SIG-M5 treated with dmso at 0.1 percent for 504 hours (cell line): ENCODE measurements around the gene ACOX3.
"Not testable (repeated sequence)": the region's sequence is repeated elsewhere in the genome, so short reads cannot be mapped to it uniquely, and the experiment has no call there.

Source experiments
- DNase-seq: peaks from one replicate; lab custom pipeline; 2025; ENCODE audit not compliant: unreplicated experiment; lab: John Stamatoyannopoulos, UW

ACOX3 gene

DNA sequence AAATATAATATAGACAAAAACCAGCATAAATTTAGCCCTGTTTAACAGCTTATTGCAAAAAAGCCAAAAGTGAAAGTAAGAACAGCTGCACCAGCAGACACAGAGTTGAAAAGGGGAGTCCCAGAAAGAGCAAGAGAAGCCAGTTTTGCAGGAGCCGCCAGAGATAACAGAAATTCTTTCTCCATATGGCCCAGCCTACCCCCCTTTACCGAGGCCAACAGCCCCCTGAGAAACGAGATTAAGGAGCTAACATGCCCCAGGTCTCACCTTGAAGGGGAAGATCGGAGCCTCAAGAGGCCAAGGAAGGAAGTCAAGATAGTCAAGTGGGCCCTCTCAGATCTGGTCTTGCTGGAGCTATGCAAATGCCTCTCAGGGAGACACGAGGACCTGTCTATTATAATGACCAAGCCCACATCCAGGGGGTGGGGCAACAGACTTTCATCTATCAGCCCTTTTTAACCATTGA lies 4.8 kb downstream of the ACOX3 start:
- no peak for DNase-seq

DNA sequence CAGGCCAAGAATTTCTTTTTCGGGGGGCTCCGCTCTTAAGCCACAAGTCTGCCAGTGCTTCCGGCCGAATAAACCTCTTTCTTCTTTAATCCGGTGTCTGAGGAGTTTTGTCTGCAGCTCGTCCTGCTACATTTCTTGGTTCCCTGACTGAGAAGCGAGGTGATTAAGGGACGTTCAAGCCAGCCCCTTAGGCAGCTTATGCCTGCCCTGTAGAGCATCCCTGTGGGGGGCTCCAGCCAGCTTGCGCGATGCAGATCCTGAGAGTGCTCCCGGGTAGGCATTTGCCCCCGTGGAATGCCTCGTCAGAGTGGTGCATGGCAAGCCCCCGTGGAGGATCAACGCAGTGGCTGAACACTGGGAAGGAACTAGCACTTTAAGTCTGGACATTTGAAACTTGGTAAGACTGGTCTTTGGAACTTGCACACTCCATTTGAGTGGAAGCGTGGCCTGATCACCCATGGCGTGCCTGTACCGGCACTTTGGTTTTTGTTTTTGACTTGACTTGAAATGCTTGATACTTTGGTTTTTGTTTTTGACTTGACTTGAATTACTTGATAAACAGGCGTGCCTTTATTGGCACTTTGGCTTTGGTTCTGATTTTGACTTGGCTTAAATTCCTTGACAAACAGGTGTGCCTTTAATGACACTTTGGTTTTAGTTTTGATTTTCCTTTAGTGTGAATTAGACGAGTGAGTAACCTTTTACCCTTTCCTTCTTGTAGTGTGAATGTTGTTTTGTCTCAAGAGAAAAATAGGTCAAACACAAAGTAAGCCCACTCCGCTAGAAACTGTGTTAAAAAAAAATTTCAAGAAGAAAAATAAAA lies 6.1 kb downstream of the ACOX3 start:
- no peak for DNase-seq

- DNase-seq = no peak
Observed at GRCh38 chr4:8433136-8433535, 7.4 kb downstream of the ACOX3 start.

DNA sequence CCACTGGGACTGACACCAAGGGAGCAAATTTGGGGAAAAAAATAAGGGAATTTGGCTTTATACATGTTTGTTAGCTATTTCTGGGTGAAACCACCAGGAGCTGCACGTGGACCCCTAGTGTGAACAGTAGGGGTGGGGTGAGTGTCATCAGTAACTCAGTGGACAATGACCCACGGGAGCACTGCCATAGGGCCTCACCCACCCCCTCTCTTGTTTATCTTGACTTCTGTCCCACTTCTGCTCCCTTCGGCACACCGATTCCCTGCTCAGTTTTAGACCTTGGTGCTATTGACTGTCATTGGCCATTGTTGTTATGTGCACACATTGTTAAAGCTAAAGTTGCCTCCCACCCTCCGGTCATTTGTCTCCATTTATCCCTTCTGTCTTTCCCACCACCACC lies 9.0 kb downstream of the ACOX3 start:
- no peak for DNase-seq

GRCh38 chr4:8428288-8429097 lies 12.0 kb downstream of the ACOX3 start:
- peak; percentile 65 for DNase-seq

DNA sequence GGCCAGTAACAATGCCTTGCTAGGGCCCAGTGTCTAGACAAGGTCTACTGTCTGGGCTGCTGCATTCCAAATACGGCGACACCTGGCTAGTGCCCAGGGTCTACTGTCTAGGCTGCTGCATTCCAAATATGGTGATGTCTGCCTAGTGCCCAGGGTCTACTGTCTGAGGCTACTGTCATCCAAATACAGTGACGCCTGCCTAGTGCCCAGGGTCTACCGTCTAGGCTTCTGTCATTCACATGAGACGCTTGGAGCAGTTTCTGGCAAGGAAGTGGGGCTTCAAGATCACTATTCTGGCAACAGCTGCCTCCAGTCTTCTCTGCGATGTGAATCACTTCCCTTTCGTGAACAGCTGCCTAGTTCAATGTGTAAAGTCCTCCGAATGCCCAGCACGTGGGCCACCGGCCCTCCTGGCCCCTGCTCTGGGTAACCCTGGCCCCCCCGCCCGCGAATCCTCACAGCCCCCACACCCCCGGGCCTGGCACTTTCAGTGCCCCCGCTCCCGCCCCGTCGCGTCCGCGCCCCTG lies 12.7 kb downstream of the ACOX3 start:
- peak; percentile 71 for DNase-seq

- no peak for DNase-seq
Observed at GRCh38 chr4:8427262-8427661, 13.3 kb downstream of the ACOX3 start.

DNA sequence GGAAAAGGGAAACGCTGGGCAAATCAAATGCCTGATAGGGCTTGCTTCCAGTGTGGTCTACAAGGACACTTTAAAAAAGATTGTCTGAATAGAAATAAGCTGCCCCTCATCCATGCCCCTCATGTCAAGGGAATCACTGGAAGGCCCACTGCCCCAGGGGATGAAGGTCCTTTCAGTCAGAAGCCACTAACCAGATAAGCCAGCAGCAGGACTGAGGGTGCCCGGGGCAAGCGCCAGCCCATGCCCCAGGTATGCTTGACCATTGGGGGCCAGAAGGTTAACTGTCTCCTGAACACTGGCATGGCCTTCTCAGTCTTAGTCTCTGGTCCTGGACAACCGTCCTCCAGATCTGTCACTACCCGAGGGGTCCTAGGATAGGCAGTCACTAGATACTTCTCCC lies 17.7 kb downstream of the ACOX3 start:
- no peak for DNase-seq

DNA sequence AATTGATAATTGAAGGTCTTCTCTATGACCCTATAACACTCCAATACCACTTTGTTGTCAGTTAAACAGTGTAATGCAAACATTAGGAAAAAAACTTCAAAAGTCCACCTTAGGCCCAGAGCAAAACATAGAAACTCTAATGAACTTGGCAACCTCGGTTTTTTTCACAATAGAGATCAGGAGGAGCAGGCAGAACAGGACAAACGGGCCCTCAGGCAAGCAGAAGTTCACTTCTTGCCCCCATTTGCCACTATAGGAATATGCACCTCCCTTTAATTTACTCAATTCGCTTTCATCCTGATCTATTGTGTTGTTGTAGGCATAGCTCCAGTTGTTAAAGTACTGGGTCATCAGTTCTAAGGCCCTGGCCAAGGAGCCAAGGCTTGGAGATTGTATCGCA lies 18.2 kb downstream of the ACOX3 start:
- DNase-seq = peak; percentile 37

GRCh38 chr4:8420151-8420550 lies 20.4 kb downstream of the ACOX3 start:
- not testable (repeated sequence) for DNase-seq

DNA sequence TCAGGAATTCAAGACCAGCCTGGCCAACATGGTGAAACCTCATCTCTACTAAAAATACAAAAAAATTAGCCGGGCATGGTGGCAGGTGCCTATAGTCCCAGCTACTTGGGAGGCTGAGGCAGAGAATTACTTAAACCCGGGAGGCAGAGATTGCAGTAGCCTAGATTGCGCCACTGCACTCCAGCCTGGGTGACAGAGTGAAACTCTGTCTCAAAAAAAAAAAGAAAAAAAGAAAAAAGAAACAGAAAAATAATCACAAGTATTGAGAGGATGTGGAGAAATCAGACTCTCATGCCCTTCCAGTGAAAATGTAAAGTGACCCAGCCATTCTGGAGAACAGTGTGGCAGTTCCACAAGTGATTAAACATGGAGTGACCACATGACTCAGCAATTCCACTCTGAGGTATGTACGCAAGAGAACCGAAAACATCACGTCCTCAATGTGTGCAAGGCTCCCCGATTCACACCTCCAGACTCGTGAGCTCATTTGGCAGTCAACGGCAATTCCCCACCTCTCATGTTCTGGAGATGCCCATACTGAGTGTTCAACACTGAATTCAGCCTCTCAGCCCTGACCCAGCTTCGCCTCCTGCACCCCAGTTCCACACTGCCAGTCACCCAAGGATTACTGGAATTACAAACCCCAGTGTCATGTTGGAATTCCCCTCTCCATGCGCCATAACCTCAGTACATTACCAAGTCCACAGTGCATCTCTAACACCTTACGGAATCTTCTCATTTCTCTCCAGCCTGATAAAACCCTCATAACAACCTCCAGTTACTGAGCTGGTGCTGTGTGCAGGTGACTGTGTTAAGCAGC lies 21.1 kb downstream of the ACOX3 start:
- peak; percentile 12 for DNase-seq

GRCh38 chr4:8417071-8417614 lies 23.4 kb downstream of the ACOX3 start:
- no peak for DNase-seq

GRCh38 chr4:8414377-8414776 lies 26.1 kb downstream of the ACOX3 start:
- DNase-seq = no peak

- DNase-seq = no peak
Observed at GRCh38 chr4:8412288-8412687, 28.2 kb downstream of the ACOX3 start.

DNA sequence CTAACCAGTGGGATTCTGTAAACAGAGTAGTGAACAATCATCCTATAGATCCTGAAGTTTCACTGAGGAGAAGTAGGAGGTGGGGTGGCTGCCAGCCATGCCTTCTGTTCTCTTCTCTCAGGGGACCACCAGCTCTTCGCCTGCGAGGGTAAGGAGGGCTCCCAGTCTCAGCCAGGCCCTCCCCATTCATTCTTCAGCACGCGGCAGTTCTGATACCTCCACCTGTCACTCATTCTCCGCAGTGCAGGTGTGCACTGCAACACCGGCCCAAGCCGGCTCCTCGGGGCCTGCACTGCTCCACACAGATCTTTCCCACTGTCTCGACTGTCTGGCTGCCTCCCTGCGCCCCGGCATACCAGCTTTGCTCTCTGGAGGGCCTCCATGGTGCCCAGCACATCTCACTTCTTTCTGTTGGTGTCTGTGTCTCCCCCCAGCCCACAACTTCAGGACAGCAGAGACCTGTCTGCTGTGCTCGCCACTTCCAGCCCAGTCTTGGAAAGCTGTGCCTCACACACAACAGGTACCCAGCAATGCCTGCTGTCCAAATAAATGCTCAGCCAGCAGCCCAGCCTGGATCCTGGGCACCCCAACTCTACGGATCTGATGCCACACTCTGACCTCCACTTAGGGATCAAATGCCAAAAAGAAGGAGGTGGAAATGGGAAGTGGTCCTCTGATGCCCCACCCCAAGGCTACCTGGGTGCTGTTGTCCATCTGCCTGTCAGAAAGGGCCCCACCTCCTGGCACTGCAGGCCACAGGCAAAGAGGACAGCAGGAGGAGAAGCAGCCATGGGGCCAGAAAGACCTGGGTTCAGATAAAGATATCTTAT lies 29.0 kb downstream of the ACOX3 start:
- no peak for DNase-seq

DNA sequence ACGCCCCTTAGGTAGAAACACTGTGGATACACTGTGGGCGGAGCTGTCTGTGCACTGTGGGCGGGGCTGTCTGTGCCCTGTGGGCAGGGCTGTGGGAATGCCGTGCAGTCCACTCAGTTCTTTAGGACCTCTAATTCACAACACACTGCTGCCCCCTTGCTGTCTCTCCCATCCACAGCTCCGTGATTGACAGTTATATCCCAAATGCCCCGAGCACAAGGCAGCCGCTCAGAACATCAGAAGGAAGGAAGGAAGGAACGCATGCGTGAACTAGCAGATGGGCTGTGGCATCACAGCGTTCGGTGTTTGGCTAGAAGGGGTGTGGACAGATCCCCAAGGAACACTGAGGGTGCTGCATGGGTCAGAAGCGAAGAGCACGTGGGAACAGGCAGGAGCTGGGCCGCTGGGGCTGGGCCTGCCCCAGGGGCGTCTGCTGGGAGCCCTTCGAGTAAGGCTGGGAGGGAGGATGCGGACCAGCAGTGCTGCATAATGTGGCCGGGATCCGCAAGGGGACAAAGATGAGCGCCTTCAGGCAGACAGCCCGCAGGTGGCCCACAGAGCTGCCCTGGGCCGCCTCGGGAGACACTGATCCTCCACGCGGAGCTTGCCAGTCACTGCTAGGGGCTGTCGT lies 29.8 kb downstream of the ACOX3 start:
- peak; percentile 32 for DNase-seq

GRCh38 chr4:8410066-8410625 lies 30.4 kb downstream of the ACOX3 start:
- DNase-seq = no peak

DNA sequence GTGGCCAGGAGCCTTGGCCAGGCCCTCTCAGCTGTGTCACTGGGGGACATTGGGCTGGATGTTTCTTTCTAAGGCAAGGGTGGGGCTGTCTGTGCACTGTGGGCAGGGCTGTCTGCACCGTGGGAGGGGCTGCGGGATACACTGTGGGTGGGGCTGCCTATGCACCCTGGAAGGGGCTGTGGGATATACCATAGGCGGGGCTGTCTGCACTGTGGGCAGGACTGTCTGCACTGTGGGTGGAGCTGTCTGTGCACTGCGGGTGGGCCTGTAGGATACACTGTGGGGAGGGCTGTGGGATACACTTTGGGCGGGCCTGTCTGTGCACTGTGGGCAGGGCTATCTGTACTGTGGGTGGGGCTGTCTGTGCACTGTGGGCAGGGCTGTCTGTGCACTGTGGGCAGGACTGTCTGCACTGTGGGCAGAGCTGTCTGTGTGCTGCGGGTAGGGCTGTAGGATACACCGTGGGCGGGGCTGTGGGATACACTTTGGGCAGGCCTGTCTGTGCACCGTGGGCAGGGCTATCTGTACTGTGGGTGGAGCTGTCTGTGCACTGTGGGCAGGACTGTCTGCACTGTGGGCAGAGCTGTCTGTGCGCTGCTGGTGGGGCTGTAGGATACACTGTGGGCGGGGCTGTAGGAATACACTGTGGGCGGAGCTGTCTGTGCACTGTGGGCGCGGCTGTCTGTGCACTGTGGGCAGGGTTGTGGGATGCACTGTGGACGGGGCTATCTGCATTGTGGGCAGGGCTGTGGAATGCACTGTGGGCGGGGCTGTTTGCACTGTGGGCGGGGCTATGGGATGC lies 31.1 kb downstream of the ACOX3 start:
- peak; percentile 35 for DNase-seq
